ENCODE measurements around the gene CXCL8.
"Not testable (repeated sequence)": the region's sequence is repeated elsewhere in the genome, so short reads cannot be mapped to it uniquely, and the experiment has no call there.

CXCL8 gene

DNA sequence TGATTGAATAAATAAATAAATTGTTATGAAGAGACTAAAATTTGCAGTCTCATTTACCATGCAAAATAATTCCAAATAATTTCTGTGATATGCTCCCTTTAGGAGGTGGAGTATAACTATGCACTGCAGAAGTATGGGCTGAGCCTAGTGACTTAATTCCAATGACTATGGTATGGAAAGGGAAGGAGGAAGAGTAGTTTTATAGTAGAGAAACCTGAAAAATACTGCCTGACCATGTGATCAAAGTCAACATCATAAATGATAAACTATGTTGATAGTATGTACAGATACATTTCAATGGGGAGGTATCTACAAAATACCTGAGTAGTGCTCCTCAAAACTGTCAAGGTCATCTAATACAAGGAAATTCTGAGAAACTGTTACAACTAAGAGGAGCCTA is 14.6 kb downstream of the CXCL8 start:
- Histone ChIP-seq H3K27ac (ENCODE audit: low read depth, low read length) (no peak overlapping the region), H3K4me1 (ENCODE audit: control insufficient read depth, insufficient read depth, low read length) (no peaks in the 10 kb centered on the region), H3K27me3 (ENCODE audit: control insufficient read depth, insufficient read depth, low read length) (no peaks in the 10 kb centered on the region), H3K9ac (ENCODE audit: low read length) (no peak overlapping the region), H3K36me3 (ENCODE audit: control insufficient read depth, insufficient read depth, low read length) (no peaks in the 10 kb centered on the region), H3K4me3 (ENCODE audit: low read length) (no peak overlapping the region)

DNA sequence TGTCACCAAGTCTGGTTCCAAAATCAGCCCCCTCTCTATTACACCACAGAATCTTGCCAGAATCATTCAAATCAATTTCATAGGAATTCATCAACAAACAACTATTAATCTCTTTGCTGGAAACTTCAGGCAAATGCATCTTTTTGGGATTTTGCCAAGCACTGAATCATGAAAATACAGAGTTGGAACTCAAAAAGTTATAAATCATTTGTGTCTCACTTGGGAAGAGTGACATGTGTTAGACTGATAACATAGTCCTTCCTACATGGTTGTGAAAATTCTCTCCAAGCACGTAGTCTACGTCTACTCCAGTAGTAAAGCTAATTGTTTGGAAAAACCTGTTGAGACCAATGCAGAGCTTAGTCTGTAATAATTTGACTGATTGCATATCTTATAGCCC is 19.0 kb downstream of the CXCL8 start:
- Histone ChIP-seq H3K27ac (ENCODE audit: low read depth, low read length) (no peak overlapping the region), H3K4me1 (ENCODE audit: control insufficient read depth, insufficient read depth, low read length) (no peaks in the 10 kb centered on the region), H3K36me3 (ENCODE audit: control insufficient read depth, insufficient read depth, low read length) (no peaks in the 10 kb centered on the region), H3K9ac (ENCODE audit: low read length) (no peak overlapping the region), H3K4me3 (ENCODE audit: low read length) (no peak overlapping the region), H3K27me3 (ENCODE audit: control insufficient read depth, insufficient read depth, low read length) (no peaks in the 10 kb centered on the region)

DNA sequence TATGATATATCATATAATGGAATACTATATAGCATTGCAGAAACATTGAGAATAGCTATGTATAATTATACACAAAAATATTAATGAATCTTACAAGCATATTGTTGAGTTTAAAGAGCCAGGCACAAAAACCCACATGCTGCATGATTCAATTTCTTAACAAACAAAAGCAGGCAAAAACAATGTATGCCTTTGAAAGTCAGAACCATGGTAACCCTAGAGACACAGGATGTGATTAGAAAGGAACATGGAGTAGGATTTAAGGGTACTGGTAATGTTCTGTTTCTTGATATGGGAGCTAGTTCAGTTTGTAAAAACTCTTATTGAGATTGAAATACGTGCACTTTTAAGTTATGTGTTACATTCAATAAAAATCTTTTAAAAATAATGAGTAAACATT is 21.5 kb downstream of the CXCL8 start:
- H3K27me3 ChIP-seq (ENCODE audit: control insufficient read depth, insufficient read depth, low read length): no peaks in the 10 kb centered on the region
- no peak overlapping the region for H3K27ac ChIP-seq (ENCODE audit: low read depth, low read length)
- H3K9ac ChIP-seq (ENCODE audit: low read length): no peak overlapping the region
- no peaks in the 10 kb centered on the region for H3K36me3 ChIP-seq (ENCODE audit: control insufficient read depth, insufficient read depth, low read length)
- no peaks in the 10 kb centered on the region for H3K4me1 ChIP-seq (ENCODE audit: control insufficient read depth, insufficient read depth, low read length)
- no peak overlapping the region for H3K4me3 ChIP-seq (ENCODE audit: low read length)

DNA sequence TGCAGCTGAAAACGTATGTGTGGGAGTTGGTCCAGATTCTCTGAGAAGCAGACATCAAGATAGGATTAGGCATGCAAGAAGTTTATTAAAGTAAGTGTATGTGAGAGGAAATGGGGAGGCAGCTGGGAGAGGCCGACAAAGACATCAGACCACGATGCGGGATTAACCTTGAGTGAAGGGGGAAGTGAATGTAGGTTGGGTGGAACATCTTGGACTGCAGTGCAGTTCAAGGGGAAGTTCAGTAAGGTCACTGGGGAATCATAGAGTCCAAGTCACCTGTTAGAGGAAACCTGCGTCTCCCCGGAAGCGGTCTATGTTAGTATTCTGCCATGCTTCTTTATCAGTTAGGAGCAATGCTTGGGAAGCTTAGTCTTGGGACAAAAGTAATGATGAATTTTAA is 22.0 kb downstream of the CXCL8 start:
- Histone ChIP-seq H3K4me3 (ENCODE audit: low read length) (no peak overlapping the region), H3K27me3 (ENCODE audit: control insufficient read depth, insufficient read depth, low read length) (no peaks in the 10 kb centered on the region), H3K4me1 (ENCODE audit: control insufficient read depth, insufficient read depth, low read length) (no peaks in the 10 kb centered on the region), H3K27ac (ENCODE audit: low read depth, low read length) (no peak overlapping the region), H3K36me3 (ENCODE audit: control insufficient read depth, insufficient read depth, low read length) (no peaks in the 10 kb centered on the region), H3K9ac (ENCODE audit: low read length) (no peak overlapping the region)

DNA sequence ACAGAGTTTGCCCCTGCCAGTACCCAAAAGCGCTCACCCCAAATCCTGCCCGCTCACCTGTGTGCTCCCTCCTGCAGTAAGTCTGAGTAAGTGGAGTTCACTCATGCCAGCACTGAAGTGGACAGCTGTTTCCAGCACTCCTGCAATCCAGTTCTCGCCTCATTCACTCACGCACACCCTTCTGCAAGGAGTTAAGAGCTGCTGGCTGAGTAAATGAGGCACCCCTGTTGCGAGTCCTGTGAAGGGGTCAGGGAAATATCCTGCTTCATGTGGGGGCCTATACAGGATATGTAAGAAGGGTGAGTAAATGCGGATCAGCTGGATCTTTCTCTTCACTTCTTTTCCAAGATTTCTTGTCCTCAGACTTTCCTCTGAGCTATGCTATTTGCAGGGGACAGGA is 23.5 kb downstream of the CXCL8 start:
- H3K27me3 ChIP-seq (ENCODE audit: control insufficient read depth, insufficient read depth, low read length): no peaks in the 10 kb centered on the region
- H3K4me3 ChIP-seq (ENCODE audit: low read length): no peak overlapping the region
- no peaks in the 10 kb centered on the region for H3K4me1 ChIP-seq (ENCODE audit: control insufficient read depth, insufficient read depth, low read length)
- H3K9ac ChIP-seq (ENCODE audit: low read length): no peak overlapping the region
- H3K36me3 ChIP-seq (ENCODE audit: control insufficient read depth, insufficient read depth, low read length): no peaks in the 10 kb centered on the region
- no peak overlapping the region for H3K27ac ChIP-seq (ENCODE audit: low read depth, low read length)

DNA sequence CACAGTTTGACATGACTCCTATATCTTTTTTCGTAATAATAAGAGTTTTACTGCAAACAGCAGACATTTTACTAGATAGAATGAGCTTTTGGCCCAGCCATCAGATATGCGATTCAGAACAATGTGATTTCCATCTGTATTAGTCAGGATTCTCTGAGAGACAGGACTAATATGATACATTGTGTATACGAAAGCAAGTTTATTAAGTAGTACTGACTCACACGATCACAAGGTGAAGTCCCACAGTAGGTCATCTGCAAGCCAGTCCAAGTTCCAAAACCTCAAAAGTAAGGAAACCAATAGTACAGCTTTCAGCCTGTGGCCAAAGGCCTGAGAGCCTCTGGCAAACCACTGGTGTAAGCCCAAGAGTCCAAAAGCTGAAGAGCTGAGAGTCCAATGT is 24.1 kb downstream of the CXCL8 start:
- H3K27ac ChIP-seq (ENCODE audit: low read depth, low read length): no peak overlapping the region
- no peaks in the 10 kb centered on the region for H3K36me3 ChIP-seq (ENCODE audit: control insufficient read depth, insufficient read depth, low read length)
- no peaks in the 10 kb centered on the region for H3K4me1 ChIP-seq (ENCODE audit: control insufficient read depth, insufficient read depth, low read length)
- H3K4me3 ChIP-seq (ENCODE audit: low read length): no peak overlapping the region
- H3K27me3 ChIP-seq (ENCODE audit: control insufficient read depth, insufficient read depth, low read length): no peaks in the 10 kb centered on the region
- no peak overlapping the region for H3K9ac ChIP-seq (ENCODE audit: low read length)

DNA sequence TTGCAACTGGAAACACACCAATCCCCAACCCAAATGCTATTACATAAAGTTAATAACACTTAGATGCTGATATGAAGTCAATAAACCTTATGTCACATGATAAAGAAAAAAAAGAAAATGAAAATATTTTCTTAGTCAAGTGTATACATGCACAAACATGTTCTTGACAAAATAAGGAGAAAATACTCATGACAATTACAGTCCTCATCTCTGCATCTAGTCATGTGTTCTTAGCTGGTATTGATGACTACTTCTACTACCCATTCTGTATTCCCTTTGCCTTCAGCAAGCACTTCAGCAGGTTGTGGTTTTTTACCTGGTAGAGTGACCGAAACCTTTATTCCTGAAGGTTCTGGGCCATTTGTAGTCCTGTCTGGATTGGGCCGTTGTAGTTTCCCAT is 24.9 kb downstream of the CXCL8 start:
- no peaks in the 10 kb centered on the region for H3K36me3 ChIP-seq (ENCODE audit: control insufficient read depth, insufficient read depth, low read length)
- no peak overlapping the region for H3K27ac ChIP-seq (ENCODE audit: low read depth, low read length)
- H3K4me3 ChIP-seq (ENCODE audit: low read length): no peak overlapping the region
- H3K9ac ChIP-seq (ENCODE audit: low read length): no peak overlapping the region
- no peaks in the 10 kb centered on the region for H3K4me1 ChIP-seq (ENCODE audit: control insufficient read depth, insufficient read depth, low read length)
- no peaks in the 10 kb centered on the region for H3K27me3 ChIP-seq (ENCODE audit: control insufficient read depth, insufficient read depth, low read length)

DNA sequence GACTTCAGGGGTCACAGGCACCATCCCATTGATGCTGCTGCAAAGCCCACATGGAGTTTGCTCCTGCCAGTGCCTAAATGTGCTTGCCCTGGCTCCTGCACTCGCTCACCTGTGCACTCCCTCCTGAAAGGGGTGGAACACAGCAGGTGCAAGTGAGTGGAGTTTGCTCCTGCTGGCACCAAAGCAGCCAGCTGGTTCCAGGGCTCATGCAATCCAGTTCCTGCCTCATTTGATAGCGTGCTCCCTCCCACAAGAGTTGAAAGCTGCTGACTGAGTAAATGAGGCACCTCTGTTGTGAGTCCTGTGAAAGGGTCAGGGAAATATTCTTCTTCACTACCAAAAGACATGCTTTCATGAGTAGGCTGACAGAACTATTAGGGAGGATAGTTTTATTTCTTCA is 30.5 kb downstream of the CXCL8 start:
- H3K27ac ChIP-seq (ENCODE audit: low read depth, low read length): no peak overlapping the region
- H3K9ac ChIP-seq (ENCODE audit: low read length): no peak overlapping the region
- no peak overlapping the region for H3K4me3 ChIP-seq (ENCODE audit: low read length)
- H3K4me1 ChIP-seq (ENCODE audit: control insufficient read depth, insufficient read depth, low read length): no peaks in the 10 kb centered on the region
- no peaks in the 10 kb centered on the region for H3K27me3 ChIP-seq (ENCODE audit: control insufficient read depth, insufficient read depth, low read length)
- no peaks in the 10 kb centered on the region for H3K36me3 ChIP-seq (ENCODE audit: control insufficient read depth, insufficient read depth, low read length)

DNA sequence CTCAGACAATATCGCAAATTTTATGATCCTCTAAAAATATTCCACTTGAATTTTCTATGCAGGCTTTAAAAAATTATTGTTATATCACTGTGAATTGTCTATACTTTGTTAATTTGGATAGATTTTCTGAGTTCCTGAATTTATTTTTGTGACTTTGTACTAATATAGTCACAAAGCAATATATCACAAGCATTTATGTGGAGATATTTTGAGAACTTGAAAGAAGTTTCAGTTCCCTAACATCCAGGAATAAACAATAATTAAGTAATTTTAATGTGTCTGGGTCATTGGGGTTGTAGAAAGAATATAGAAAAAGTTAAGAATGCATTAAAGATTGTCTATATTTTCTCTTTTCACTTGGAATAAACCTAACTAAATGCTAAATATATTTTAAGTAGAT is 32.0 kb downstream of the CXCL8 start:
- no peak overlapping the region for H3K27ac ChIP-seq (ENCODE audit: low read depth, low read length)
- H3K27me3 ChIP-seq (ENCODE audit: control insufficient read depth, insufficient read depth, low read length): no peaks in the 10 kb centered on the region
- no peak overlapping the region for H3K9ac ChIP-seq (ENCODE audit: low read length)
- H3K4me3 ChIP-seq (ENCODE audit: low read length): no peak overlapping the region
- no peaks in the 10 kb centered on the region for H3K4me1 ChIP-seq (ENCODE audit: control insufficient read depth, insufficient read depth, low read length)
- H3K36me3 ChIP-seq (ENCODE audit: control insufficient read depth, insufficient read depth, low read length): no peaks in the 10 kb centered on the region

DNA sequence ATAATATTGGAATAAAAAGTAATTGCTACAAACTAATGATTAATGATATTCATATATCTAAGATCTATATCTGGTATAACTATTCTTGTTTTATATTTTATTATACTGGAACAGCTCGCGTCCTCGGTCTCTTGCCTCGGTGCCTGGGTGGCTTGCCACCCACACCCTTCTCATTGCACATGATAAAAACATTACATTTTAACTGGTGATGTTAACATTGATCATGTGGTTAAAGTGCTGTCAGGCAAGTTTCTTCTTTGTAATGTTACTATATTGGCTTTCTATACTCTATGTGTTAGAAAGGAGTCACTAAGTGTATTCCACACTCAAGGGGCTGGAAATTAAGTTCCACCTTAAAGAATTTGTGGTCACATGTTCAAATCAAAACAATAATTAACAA is 34.0 kb downstream of the CXCL8 start:
- not testable (repeated sequence) for H3K27me3 ChIP-seq (ENCODE audit: control insufficient read depth, insufficient read depth, low read length); H3K4me3 ChIP-seq (ENCODE audit: low read length); H3K9ac ChIP-seq (ENCODE audit: low read length); H3K27ac ChIP-seq (ENCODE audit: low read depth, low read length); H3K36me3 ChIP-seq (ENCODE audit: control insufficient read depth, insufficient read depth, low read length); H3K4me1 ChIP-seq (ENCODE audit: control insufficient read depth, insufficient read depth, low read length)

DNA sequence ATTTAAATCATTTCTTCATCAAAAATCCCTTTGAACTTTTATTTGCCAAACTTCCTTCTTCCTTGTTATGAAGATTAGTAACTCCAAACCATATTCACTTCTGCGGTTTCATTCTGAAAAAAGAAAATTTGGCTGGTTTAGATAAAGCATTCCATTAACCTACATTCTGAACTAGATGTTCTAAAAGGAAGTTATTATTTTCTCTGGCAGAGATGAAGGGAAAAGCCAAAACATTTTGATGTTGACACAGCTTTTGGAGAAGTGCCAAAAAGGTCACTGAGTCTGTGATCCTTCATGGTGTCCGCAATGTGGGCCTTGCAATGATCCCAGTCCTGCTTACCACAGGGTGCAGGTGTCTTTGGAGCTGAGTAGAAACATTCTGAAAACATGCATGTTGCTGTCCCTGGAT is 36.0 kb downstream of the CXCL8 start:
- Histone ChIP-seq H3K27ac (ENCODE audit: low read depth, low read length) (no peak overlapping the region), H3K27me3 (ENCODE audit: control insufficient read depth, insufficient read depth, low read length) (no peaks in the 10 kb centered on the region), H3K4me3 (ENCODE audit: low read length) (no peak overlapping the region), H3K36me3 (ENCODE audit: control insufficient read depth, insufficient read depth, low read length) (no peaks in the 10 kb centered on the region), H3K9ac (ENCODE audit: low read length) (no peak overlapping the region), H3K4me1 (ENCODE audit: control insufficient read depth, insufficient read depth, low read length) (no peaks in the 10 kb centered on the region)

GRCh38 chr4:73777612-73778011 is 37.2 kb downstream of the CXCL8 start:
- Histone ChIP-seq H3K27ac (ENCODE audit: low read depth, low read length) (no peak overlapping the region), H3K27me3 (ENCODE audit: control insufficient read depth, insufficient read depth, low read length) (no peaks in the 10 kb centered on the region), H3K4me1 (ENCODE audit: control insufficient read depth, insufficient read depth, low read length) (no peaks in the 10 kb centered on the region), H3K4me3 (ENCODE audit: low read length) (no peak overlapping the region), H3K9ac (ENCODE audit: low read length) (no peak overlapping the region), H3K36me3 (ENCODE audit: control insufficient read depth, insufficient read depth, low read length) (no peaks in the 10 kb centered on the region)

- H3K36me3 ChIP-seq (ENCODE audit: control insufficient read depth, insufficient read depth, low read length): no peaks in the 10 kb centered on the region
- H3K27ac ChIP-seq (ENCODE audit: low read depth, low read length): no peak overlapping the region
- no peaks in the 10 kb centered on the region for H3K4me1 ChIP-seq (ENCODE audit: control insufficient read depth, insufficient read depth, low read length)
- H3K27me3 ChIP-seq (ENCODE audit: control insufficient read depth, insufficient read depth, low read length): no peaks in the 10 kb centered on the region
- H3K4me3 ChIP-seq (ENCODE audit: low read length): no peak overlapping the region
- H3K9ac ChIP-seq (ENCODE audit: low read length): no peak overlapping the region
Measured at GRCh38 chr4:73780243-73780642, 39.9 kb downstream of the CXCL8 start.

DNA sequence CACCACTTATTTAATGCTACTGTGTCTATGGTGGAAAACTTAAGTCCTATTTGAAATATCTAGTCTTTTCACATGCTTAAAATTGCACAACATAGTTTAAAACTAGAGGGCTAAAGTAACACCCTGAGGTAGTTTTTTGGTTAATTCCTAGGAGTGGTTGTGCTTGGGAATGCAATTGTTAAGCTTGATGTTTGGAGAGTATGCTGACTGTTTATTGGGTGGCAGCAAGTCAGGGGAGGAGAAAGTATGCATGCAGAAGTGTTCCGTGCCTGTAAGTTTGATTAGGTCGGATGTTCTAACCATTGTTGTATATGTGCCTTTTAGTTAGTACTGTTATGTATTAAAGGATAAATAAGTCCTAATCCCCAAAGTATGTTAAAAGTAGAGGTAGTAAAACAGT is 40.5 kb downstream of the CXCL8 start:
- H3K4me3 ChIP-seq (ENCODE audit: low read length): no peak overlapping the region
- no peak overlapping the region for H3K27ac ChIP-seq (ENCODE audit: low read depth, low read length)
- no peak overlapping the region for H3K9ac ChIP-seq (ENCODE audit: low read length)
- no peaks in the 10 kb centered on the region for H3K4me1 ChIP-seq (ENCODE audit: control insufficient read depth, insufficient read depth, low read length)
- no peaks in the 10 kb centered on the region for H3K36me3 ChIP-seq (ENCODE audit: control insufficient read depth, insufficient read depth, low read length)
- no peaks in the 10 kb centered on the region for H3K27me3 ChIP-seq (ENCODE audit: control insufficient read depth, insufficient read depth, low read length)

All from rectal smooth muscle tissue (tissue), 1 donor.